Endodermal cell (in vitro differentiated cells): Measurements from ENCODE around the gene ATP1A1. TPM values are rescaled to one million over a fixed set of nuclear protein-coding genes. Genes with fewer than 3 reads are reported as not detected.

Experiments used
- DNase-seq: peaks from one replicate; pipeline ENCODE4 v3.0.0-alpha.2; 2017
- H3K27ac ChIP-seq: 2 replicates; pipeline ENCODE4 v1.5.1; 2013; ENCODE audit warnings: mild to moderate bottlenecking, low read depth, low read length, moderate library complexity
- H3K27me3 ChIP-seq: 2 replicates; pipeline ENCODE4 v1.6.1; 2013; ENCODE audit warnings: mild to moderate bottlenecking, low read length, moderate library complexity; ENCODE audit not compliant: insufficient read depth, control insufficient read depth, poor library complexity, severe bottlenecking
- H3K36me3 ChIP-seq: 2 replicates; pipeline ENCODE4 v1.7.0; 2013; ENCODE audit warnings: mild to moderate bottlenecking, low read length, moderate library complexity; ENCODE audit not compliant: control insufficient read depth, insufficient read depth
- H3K4me1 ChIP-seq: one replicate; pipeline ENCODE4 v1.7.0; 2013; ENCODE audit warnings: low read length; ENCODE audit not compliant: control insufficient read depth, insufficient read depth
- H3K4me3 ChIP-seq: 2 replicates; pipeline ENCODE4 v1.5.1; 2013; ENCODE audit warnings: mild to moderate bottlenecking, low read length, moderate library complexity
- H3K9ac ChIP-seq: 2 replicates; pipeline ENCODE4 v1.6.1; 2013; ENCODE audit warnings: mild to moderate bottlenecking, low read length, moderate library complexity; ENCODE audit not compliant: poor library complexity, severe bottlenecking; ENCODE audit errors: extremely low read depth
- H3K9me3 ChIP-seq: 2 replicates; pipeline ENCODE4 v1.6.1; 2013; ENCODE audit warnings: mild to moderate bottlenecking, low read length, moderate library complexity; ENCODE audit not compliant: control insufficient read depth
- H3K27ac Mint-ChIP-seq: 2 replicates; pipeline ENCODE4 v1.8.0; 2020; ENCODE audit warnings: mixed read lengths
- H3K27me3 Mint-ChIP-seq: 2 replicates; pipeline ENCODE4 v1.8.0; 2021; ENCODE audit warnings: mild to moderate bottlenecking, mixed read lengths; ENCODE audit not compliant: insufficient read depth
- H3K36me3 Mint-ChIP-seq: 2 replicates; pipeline ENCODE4 v1.8.0; 2020; ENCODE audit warnings: low read depth, mixed read lengths
- H3K4me1 Mint-ChIP-seq: 2 replicates; pipeline ENCODE4 v1.8.0; 2020; ENCODE audit warnings: mixed read lengths
- H3K4me3 Mint-ChIP-seq: 2 replicates; pipeline ENCODE4 v1.8.0; 2020; ENCODE audit warnings: mild to moderate bottlenecking, moderate library complexity, mixed read lengths
- H3K9me3 Mint-ChIP-seq: 2 replicates; pipeline ENCODE4 v1.8.0; 2020; ENCODE audit warnings: mild to moderate bottlenecking, mixed read lengths
- CTCF ChIP-seq: fragments of 200-600 bp; sonication (generic); conservative IDR thresholded peaks from 2 replicates; pipeline ENCODE4 v1.5.0; 2021; ENCODE audit warnings: antibody characterized with exemption, mild to moderate bottlenecking
- WGBS, 2 experiments: methylation state at CpG; one replicate each; pipeline versions ENCODE4 v1.1.5 to v1.1.7; 2013; ENCODE audit warnings: missing lambda C conversion rate in 2 of 2, mixed read lengths in 1 of 2; ENCODE audit not compliant: insufficient coverage in 1 of 2, insufficient read length in 1 of 2; 5-methylcytosine and 5-hydroxymethylcytosine counted together
- total RNA-seq, 2 donors: library from RNA; stranded (reverse); fragmentation: NEBNext Ultra II Directional in 1 of 2; extraction: Animal tissue kit (Norgen Biotek cat#: 25700) in 1 of 2; gene quantifications; 2 replicates in 1 of 2; 3 replicates in 1 of 2; pipeline ENCODE4 v1.2.1, GENCODE V29; 2021

Gene ATP1A1
- total RNA-seq, 2 donors from 2014 or later: 359 to 398 TPM

- H3K4me3 ChIP-seq: no peak overlapping the region
- Mint-ChIP-seq H3K4me3 (no peak overlapping the region), H3K9me3 (no peaks in the 10 kb centered on the region), H3K4me1 (peaks cover 16% of the 10 kb centered on the region), H3K27me3 (no peaks in the 10 kb centered on the region), H3K36me3 (peaks cover 99% of the 10 kb centered on the region), H3K27ac (no peak overlapping the region)
- H3K9me3 ChIP-seq: no peaks in the 10 kb centered on the region
- H3K4me1 ChIP-seq: peaks cover 13% of the 10 kb centered on the region
- TF ChIP-seq CTCF: no peak
- peaks cover 100% of the 10 kb centered on the region for H3K36me3 ChIP-seq
- WGBS, 2 experiments: 96 to 97% methylated on average over 6 of the region's 6 CpGs
- DNase-seq: no peak
- no peaks in the 10 kb centered on the region for H3K27me3 ChIP-seq
- no peak overlapping the region for H3K27ac ChIP-seq
- no peak overlapping the region for H3K9ac ChIP-seq
Observed at GRCh38 chr1:116400780-116401179, 27.7 kb downstream of the ATP1A1 start.

GRCh38 chr1:116401646-116402176 is 28.7 kb downstream of the ATP1A1 start:
- H3K9me3 ChIP-seq: no peaks in the 10 kb centered on the region
- no peak overlapping the region for H3K27ac Mint-ChIP-seq
- peaks cover 13% of the 10 kb centered on the region for H3K4me1 ChIP-seq
- no peak overlapping the region for H3K9ac ChIP-seq
- no peaks in the 10 kb centered on the region for H3K27me3 Mint-ChIP-seq
- H3K36me3 ChIP-seq: peaks cover 100% of the 10 kb centered on the region
- peaks cover 16% of the 10 kb centered on the region for H3K4me1 Mint-ChIP-seq
- peaks cover 100% of the 10 kb centered on the region for H3K36me3 Mint-ChIP-seq
- no peak overlapping the region for H3K4me3 ChIP-seq
- no peaks in the 10 kb centered on the region for H3K9me3 Mint-ChIP-seq
- no peak for TF ChIP-seq CTCF
- DNase-seq: no peak
- WGBS, 2 experiments: 94% methylated on average over 3 of the region's 3 CpGs; no CpG with 5 or more reads in 1 of the 2 experiments
- H3K4me3 Mint-ChIP-seq: no peak overlapping the region
- H3K27me3 ChIP-seq: no peaks in the 10 kb centered on the region
- H3K27ac ChIP-seq: no peak overlapping the region

- Histone ChIP-seq H3K9ac (no peak overlapping the region), H3K9me3 (no peaks in the 10 kb centered on the region), H3K27me3 (no peaks in the 10 kb centered on the region), H3K36me3 (peaks cover 97% of the 10 kb centered on the region), H3K4me3 (no peak overlapping the region), H3K27ac (no peak overlapping the region), H3K4me1 (peaks cover 13% of the 10 kb centered on the region)
- peaks cover 16% of the 10 kb centered on the region for H3K4me1 Mint-ChIP-seq
- no peak overlapping the region for H3K27ac Mint-ChIP-seq
- H3K9me3 Mint-ChIP-seq: no peaks in the 10 kb centered on the region
- no peaks in the 10 kb centered on the region for H3K27me3 Mint-ChIP-seq
- H3K4me3 Mint-ChIP-seq: no peak overlapping the region
- no peak for DNase-seq
- TF ChIP-seq CTCF: no peak
- peaks cover 99% of the 10 kb centered on the region for H3K36me3 Mint-ChIP-seq
- 92 to 100% methylated on average over 2 to 3 of the region's 3 CpGs for WGBS, 2 experiments
Observed at GRCh38 chr1:116402333-116402732, 29.3 kb downstream of the ATP1A1 start.
